Body of pancreas (tissue), 4 donors: ENCODE results near the gene SLAMF9. TPM values are rescaled to one million over a fixed set of nuclear protein-coding genes. Genes with fewer than 3 reads are reported as not detected.

Experiments used
- ATAC-seq: fragments of 150-250 bp; one replicate; pipeline ENCODE4 v1.9.1; 2016
- DNase-seq, 4 donors: peaks; one replicate each; pipeline ENCODE4 v3.0.0-alpha.2; 2019
- H3K27ac ChIP-seq, 4 donors: fragments of 200-600 bp; sonication (generic); 1 replicate in 3 of 4; 2 replicates in 1 of 4; pipeline versions ENCODE4 v1.5.1 to v1.6.1; 2016 to 2019; ENCODE audit warnings: mild to moderate bottlenecking in 1 of 4, mixed read lengths in 1 of 4, moderate library complexity in 1 of 4
- H3K27me3 ChIP-seq, 2 donors: fragments of 200-600 bp; sonication (generic); one replicate each; pipeline ENCODE4 v1.6.0; 2016; ENCODE audit warnings: mild to moderate bottlenecking in 1 of 2
- H3K36me3 ChIP-seq, 2 donors: fragments of 200-600 bp; sonication (generic); replicated peaks in 1 of 2; 2 replicates each; pipeline ENCODE4 v1.5.1; 2016; ENCODE audit warnings: low read depth in 2 of 2; ENCODE audit not compliant: insufficient read depth in 1 of 2
- H3K4me1 ChIP-seq: fragments of 200-600 bp; sonication (generic); one replicate; pipeline ENCODE4 v1.6.0; 2016
- H3K4me3 ChIP-seq, 2 donors: fragments of 200-600 bp; sonication (generic); 1 replicate in 1 of 2; 2 replicates in 1 of 2; pipeline ENCODE4 v1.5.1; 2016 to 2019
- H3K9me3 ChIP-seq, 3 donors: fragments of 200-600 bp; sonication (generic); 1 replicate in 2 of 3; 2 replicates in 1 of 3; pipeline ENCODE4 v1.5.1; 2016
- POLR2A ChIP-seq, 3 donors: fragments of 450-650 bp; IDR thresholded peaks; one replicate each; pipeline ENCODE4 v1.6.1; 2016; ENCODE audit warnings: antibody characterized with exemption in 3 of 3, mild to moderate bottlenecking in 2 of 3
- WGBS, 2 donors: methylation state at CpG; one replicate each; pipeline ENCODE4 v1.1.5; 2017; 5-methylcytosine and 5-hydroxymethylcytosine counted together
- intact Hi-C: fragments of 100-400 bp; cut with DNase I; formaldehyde crosslinking; loops from one replicate; pipeline ENCODE4 v1.15.1; 2023
- total RNA-seq, 2 donors: library from RNA; depleted of rRNA; stranded (reverse); fragments of >200 nt; gene quantifications; one replicate each; pipeline ENCODE4 v1.1.0, GENCODE V29; 2016
- TF ChIP-seq, protein P1 (sequence below), 7 experiments: fragments of 450-650 bp in 4 of 7; fragments of 200-600 bp in 3 of 7; sonication (generic) in 3 of 7; IDR thresholded peaks; one replicate each; pipeline ENCODE4 v1.5.1; 2016 to 2019; ENCODE audit warnings: antibody characterized with exemption in 7 of 7

The SLAMF9 gene
- total RNA-seq, 2 donors from 2014 or later = not detected

DNA sequence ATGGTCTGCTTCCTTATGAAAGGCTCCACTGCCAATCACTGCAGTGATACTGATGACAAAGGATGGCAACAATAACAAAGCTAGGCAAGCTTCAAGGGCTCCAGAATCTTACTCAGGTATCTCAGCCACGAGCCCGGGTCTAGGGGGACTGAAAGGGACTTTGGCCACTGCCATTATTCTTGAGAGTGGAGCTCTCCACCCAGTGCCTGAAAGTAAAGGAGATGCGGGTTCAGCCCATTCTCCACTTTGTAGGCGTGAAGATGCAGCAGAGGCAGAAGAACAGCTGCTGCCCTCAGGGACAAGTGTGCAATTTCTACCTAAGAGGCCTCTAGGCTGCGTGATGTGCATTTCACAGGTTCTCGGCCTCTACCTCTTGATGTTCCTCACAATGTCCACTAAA lies 31.4 kb upstream of the SLAMF9 start:
- no peaks in the 10 kb centered on the region for H3K9me3 ChIP-seq

DNA sequence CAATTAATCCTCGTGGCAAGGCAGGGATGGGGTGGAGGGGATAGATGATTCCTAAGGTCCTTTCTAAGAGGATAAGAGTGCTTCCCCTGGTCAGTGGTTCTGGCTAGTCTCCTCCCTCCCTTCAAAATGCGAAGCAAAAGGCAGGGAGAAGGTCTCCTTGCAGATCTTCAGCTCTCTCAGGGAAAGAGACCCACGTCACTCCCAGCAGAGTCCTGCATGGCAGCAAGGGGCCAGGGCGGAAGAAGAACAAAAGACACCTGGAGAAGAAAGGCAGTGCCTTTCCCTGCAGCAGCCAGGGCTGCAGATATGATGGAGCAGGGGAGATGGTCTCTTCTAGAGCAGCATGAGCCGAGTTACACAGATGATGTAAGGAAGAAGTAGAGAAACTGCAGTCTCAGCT lies 29.6 kb upstream of the SLAMF9 start:
- no peak for ATAC-seq
- Histone ChIP-seq H3K36me3 (no peaks in the 10 kb centered on the region), H3K4me1 (no peaks in the 10 kb centered on the region), H3K9me3 (no peaks in the 10 kb centered on the region), H3K27me3 (no peaks in the 10 kb centered on the region), H3K27ac (no peak overlapping the region), H3K4me3 (no peak overlapping the region)
- intact Hi-C loops = no loop called here
- 65 to 68% methylated on average over 5 of the region's 5 CpGs for WGBS, 2 donors
- DNase-seq = no peak
- TF ChIP-seq, protein P1, sequence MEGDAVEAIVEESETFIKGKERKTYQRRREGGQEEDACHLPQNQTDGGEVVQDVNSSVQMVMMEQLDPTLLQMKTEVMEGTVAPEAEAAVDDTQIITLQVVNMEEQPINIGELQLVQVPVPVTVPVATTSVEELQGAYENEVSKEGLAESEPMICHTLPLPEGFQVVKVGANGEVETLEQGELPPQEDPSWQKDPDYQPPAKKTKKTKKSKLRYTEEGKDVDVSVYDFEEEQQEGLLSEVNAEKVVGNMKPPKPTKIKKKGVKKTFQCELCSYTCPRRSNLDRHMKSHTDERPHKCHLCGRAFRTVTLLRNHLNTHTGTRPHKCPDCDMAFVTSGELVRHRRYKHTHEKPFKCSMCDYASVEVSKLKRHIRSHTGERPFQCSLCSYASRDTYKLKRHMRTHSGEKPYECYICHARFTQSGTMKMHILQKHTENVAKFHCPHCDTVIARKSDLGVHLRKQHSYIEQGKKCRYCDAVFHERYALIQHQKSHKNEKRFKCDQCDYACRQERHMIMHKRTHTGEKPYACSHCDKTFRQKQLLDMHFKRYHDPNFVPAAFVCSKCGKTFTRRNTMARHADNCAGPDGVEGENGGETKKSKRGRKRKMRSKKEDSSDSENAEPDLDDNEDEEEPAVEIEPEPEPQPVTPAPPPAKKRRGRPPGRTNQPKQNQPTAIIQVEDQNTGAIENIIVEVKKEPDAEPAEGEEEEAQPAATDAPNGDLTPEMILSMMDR (IDR thresholded peaks at IDR 0.05) = no peak
- no peak for TF ChIP-seq POLR2A (IDR thresholded peaks at IDR 0.05)

More for the DNA sequence above, 31.4 kb upstream of the SLAMF9 start:
- TF ChIP-seq, protein P1 (IDR thresholded peaks at IDR 0.05) = no peak
- TF ChIP-seq POLR2A (IDR thresholded peaks at IDR 0.05) = no peak
- no peak for ATAC-seq
- Histone ChIP-seq H3K4me3 (no peak overlapping the region), H3K4me1 (no peaks in the 10 kb centered on the region), H3K36me3 (no peaks in the 10 kb centered on the region), H3K27me3 (no peaks in the 10 kb centered on the region), H3K27ac (no peak overlapping the region)
- intact Hi-C loops = no loop called here
- no peak for DNase-seq
- 77 to 90% methylated on average over 4 to 6 of the region's 6 CpGs for WGBS, 2 donors

DNA sequence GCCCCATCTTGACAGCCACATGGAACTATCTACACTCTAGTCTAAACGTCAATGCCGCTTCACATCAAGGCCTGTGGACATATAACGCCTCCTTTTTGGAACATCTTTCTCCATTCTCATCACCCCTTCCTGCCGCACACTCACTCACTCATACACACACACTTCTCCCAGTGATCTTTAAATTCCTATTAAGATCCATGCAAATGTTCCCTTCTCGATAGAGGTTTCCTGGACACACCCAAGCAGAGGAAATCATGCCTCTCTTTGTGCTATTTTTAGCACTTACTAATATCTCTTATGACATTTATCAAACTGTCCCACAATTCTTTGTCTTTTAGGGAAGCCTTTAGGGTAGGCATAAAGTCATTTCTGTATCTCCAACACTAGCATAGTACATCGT lies 28.2 kb upstream of the SLAMF9 start:
- no peak for ATAC-seq
- no peak for DNase-seq
- H3K27me3 ChIP-seq = no peaks in the 10 kb centered on the region
- intact Hi-C loops = no loop called here
- no peak overlapping the region for H3K27ac ChIP-seq
- TF ChIP-seq POLR2A (IDR thresholded peaks at IDR 0.05) = no peak
- TF ChIP-seq, protein P1 (IDR thresholded peaks at IDR 0.05) = no peak
- 72 to 89% methylated on average over 5 to 6 of the region's 6 CpGs for WGBS, 2 donors
- H3K9me3 ChIP-seq = no peaks in the 10 kb centered on the region
- no peaks in the 10 kb centered on the region for H3K36me3 ChIP-seq
- no peaks in the 10 kb centered on the region for H3K4me1 ChIP-seq
- H3K4me3 ChIP-seq = no peak overlapping the region

DNA sequence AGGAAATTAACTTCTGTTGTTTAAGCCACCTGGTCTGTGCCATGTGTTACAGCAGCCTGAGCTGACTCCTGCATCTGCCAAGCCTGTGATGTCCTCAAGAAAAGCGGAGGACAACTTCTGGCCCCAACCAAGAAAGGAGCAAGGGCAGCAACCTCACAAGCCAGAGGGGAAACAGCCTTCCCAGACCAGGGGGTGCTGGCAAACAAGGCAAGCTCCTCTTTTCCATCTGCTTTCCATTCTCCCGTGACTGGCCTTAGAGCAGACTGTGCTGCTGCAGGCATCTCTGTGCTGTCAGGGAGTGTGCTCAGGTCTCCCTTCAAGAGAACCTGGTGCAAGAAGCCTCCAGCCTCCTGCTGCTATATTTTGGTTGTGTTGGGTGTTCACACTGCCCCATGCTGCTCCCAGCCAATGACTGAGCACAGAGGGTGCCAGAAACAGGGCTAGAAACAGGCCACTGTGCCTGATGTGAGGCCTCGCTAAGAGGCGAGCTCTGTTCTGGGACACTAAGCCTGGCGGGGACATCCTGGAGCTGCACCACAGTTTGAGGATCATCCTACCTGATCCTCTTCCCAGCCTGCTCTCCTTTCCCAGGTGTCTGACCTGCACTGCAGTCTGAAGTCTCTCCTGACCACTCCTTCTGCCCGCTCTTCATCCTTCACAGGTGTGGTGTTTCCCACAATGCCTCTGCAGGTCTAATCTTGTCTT lies 27.5 kb upstream of the SLAMF9 start:
- TF ChIP-seq, protein P1 (IDR thresholded peaks at IDR 0.05) = no peak
- TF ChIP-seq POLR2A (IDR thresholded peaks at IDR 0.05) = no peak
- Histone ChIP-seq H3K36me3 (no peaks in the 10 kb centered on the region), H3K27me3 (no peaks in the 10 kb centered on the region), H3K4me3 (no peak overlapping the region), H3K27ac (no peak overlapping the region), H3K4me1 (no peaks in the 10 kb centered on the region), H3K9me3 (no peaks in the 10 kb centered on the region)
- intact Hi-C loops = no loop called here
- DNase-seq (no peak), ATAC-seq (no peak)
- WGBS, 2 donors = 92 to 96% methylated on average over 4 to 6 of the region's 6 CpGs

DNA sequence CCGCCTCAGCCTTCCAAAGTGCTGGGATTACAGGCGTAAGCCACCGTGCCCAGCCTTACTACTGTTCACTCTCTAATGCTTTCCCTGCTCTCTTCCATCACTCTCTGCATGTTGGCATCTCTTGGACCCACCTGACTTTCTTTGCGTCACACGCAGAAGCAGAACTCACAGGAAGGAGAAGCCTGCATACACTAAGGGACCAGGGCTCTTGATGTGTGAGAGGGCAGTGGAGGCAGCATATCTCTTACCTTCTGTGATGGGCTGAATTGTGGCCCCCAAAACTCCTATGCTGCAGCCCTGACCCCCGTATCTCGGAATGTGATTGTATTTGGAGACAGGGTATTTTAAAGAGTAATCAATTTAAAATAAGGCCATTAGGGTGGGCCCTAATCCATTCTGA lies 26.7 kb upstream of the SLAMF9 start:
- H3K4me3 ChIP-seq = no peak overlapping the region
- no peak overlapping the region for H3K27ac ChIP-seq
- H3K4me1 ChIP-seq = no peaks in the 10 kb centered on the region
- intact Hi-C loops = no loop called here
- no peaks in the 10 kb centered on the region for H3K36me3 ChIP-seq
- 87 to 90% methylated on average over 7 of the region's 7 CpGs for WGBS, 2 donors
- no peak for DNase-seq
- ATAC-seq = no peak
- no peaks in the 10 kb centered on the region for H3K9me3 ChIP-seq
- H3K27me3 ChIP-seq = no peaks in the 10 kb centered on the region
- TF ChIP-seq POLR2A (IDR thresholded peaks at IDR 0.05) = no peak
- TF ChIP-seq, protein P1 (IDR thresholded peaks at IDR 0.05) = no peak
